CD4-positive, CD25-positive, alpha-beta regulatory T cell (primary cell): ENCODE data around the gene RXYLT1. TPM values are rescaled to one million over a fixed set of nuclear protein-coding genes. Genes with fewer than 3 reads are reported as not detected.
A peak's percentile ranks its signal among the peaks of the same experiment; 100 is the strongest.
"Not testable (repeated sequence)": the region's sequence is repeated elsewhere in the genome, so short reads cannot be mapped to it uniquely, and the experiment has no call there.

Experiments
- ATAC-seq, 2 donors: fragments of 150-1000 bp; cut with Tn5 transposase; one replicate each; pipeline ENCODE4 v1.10.0; 2021; ENCODE audit warnings: low read depth in 2 of 2, moderate number of reproducible peaks in 2 of 2, moderate library complexity in 1 of 2
- DNase-seq, 3 donors: peaks; one replicate each; pipeline versions ENCODE4 v3.0.0 to v3.0.0-alpha.2; 2012 to 2022; ENCODE audit warnings: mixed read lengths in 1 of 3
- H3K27ac ChIP-seq: one replicate; pipeline ENCODE4 v1.7.0; 2013; ENCODE audit warnings: mild to moderate bottlenecking, low read length; ENCODE audit not compliant: insufficient read depth, poor library complexity, severe bottlenecking
- H3K27me3 ChIP-seq: one replicate; pipeline ENCODE4 v1.7.0; 2013; ENCODE audit warnings: low read length; ENCODE audit not compliant: control insufficient read depth, insufficient read depth
- H3K36me3 ChIP-seq: one replicate; pipeline ENCODE4 v1.7.0; 2013; ENCODE audit warnings: mild to moderate bottlenecking, low read length, moderate library complexity; ENCODE audit not compliant: control insufficient read depth, insufficient read depth
- H3K4me1 ChIP-seq: 2 replicates; pipeline ENCODE4 v1.7.0; 2013; ENCODE audit warnings: mild to moderate bottlenecking, low read length; ENCODE audit not compliant: insufficient read depth, control insufficient read depth, poor library complexity, severe bottlenecking
- H3K4me3 ChIP-seq: one replicate; pipeline ENCODE4 v1.7.0; 2013; ENCODE audit warnings: low read depth, mild to moderate bottlenecking, low read length, moderate library complexity
- H3K9me3 ChIP-seq, 2 experiments: 1 replicate in 1 of 2; 2 replicates in 1 of 2; pipeline ENCODE4 v1.7.0; 2013; ENCODE audit warnings: low read length in 2 of 2, mild to moderate bottlenecking in 1 of 2, moderate library complexity in 1 of 2; ENCODE audit not compliant: control insufficient read depth in 2 of 2
- H3K27ac Mint-ChIP-seq, 3 donors: one replicate each; pipeline ENCODE4 v1.8.0; 2020 to 2022; ENCODE audit warnings: mild to moderate bottlenecking in 3 of 3, mixed read lengths in 3 of 3, moderate library complexity in 2 of 3
- H3K27me3 Mint-ChIP-seq: one replicate; pipeline ENCODE4 v1.8.0; 2022; ENCODE audit warnings: mild to moderate bottlenecking, mixed read lengths
- H3K36me3 Mint-ChIP-seq: one replicate; pipeline ENCODE4 v1.8.0; 2020; ENCODE audit warnings: mixed read lengths
- H3K4me1 Mint-ChIP-seq, 4 donors: one replicate each; pipeline ENCODE4 v1.8.0; 2020 to 2022; ENCODE audit warnings: mixed read lengths in 4 of 4, mild to moderate bottlenecking in 1 of 4
- H3K4me3 Mint-ChIP-seq, 4 donors: one replicate each; pipeline ENCODE4 v1.8.0; 2020 to 2022; ENCODE audit warnings: mild to moderate bottlenecking in 4 of 4, mixed read lengths in 4 of 4, moderate library complexity in 3 of 4
- H3K9me3 Mint-ChIP-seq, 7 donors: one replicate each; pipeline ENCODE4 v1.8.0; 2020 to 2022; ENCODE audit warnings: mixed read lengths in 7 of 7, mild to moderate bottlenecking in 3 of 7, moderate library complexity in 2 of 7
- polyA plus RNA-seq, 4 donors: library from polyadenylated mRNA; unstranded; fragments of 300-500 nt; fragmentation: Illumina TruSeq; gene quantifications; one replicate each; pipeline ENCODE4 v1.2.3, GENCODE V29; 2021
- total RNA-seq: library from RNA; stranded (reverse); gene quantifications from one replicate; pipeline ENCODE4 v1.2.3, GENCODE V29; 2022

The RXYLT1 gene, protein sequence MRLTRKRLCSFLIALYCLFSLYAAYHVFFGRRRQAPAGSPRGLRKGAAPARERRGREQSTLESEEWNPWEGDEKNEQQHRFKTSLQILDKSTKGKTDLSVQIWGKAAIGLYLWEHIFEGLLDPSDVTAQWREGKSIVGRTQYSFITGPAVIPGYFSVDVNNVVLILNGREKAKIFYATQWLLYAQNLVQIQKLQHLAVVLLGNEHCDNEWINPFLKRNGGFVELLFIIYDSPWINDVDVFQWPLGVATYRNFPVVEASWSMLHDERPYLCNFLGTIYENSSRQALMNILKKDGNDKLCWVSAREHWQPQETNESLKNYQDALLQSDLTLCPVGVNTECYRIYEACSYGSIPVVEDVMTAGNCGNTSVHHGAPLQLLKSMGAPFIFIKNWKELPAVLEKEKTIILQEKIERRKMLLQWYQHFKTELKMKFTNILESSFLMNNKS
- total RNA-seq (8.9 TPM), polyA plus RNA-seq (10 to 100 TPM; 11.7 to 15.5 (median 13.4) TPM)

DNA sequence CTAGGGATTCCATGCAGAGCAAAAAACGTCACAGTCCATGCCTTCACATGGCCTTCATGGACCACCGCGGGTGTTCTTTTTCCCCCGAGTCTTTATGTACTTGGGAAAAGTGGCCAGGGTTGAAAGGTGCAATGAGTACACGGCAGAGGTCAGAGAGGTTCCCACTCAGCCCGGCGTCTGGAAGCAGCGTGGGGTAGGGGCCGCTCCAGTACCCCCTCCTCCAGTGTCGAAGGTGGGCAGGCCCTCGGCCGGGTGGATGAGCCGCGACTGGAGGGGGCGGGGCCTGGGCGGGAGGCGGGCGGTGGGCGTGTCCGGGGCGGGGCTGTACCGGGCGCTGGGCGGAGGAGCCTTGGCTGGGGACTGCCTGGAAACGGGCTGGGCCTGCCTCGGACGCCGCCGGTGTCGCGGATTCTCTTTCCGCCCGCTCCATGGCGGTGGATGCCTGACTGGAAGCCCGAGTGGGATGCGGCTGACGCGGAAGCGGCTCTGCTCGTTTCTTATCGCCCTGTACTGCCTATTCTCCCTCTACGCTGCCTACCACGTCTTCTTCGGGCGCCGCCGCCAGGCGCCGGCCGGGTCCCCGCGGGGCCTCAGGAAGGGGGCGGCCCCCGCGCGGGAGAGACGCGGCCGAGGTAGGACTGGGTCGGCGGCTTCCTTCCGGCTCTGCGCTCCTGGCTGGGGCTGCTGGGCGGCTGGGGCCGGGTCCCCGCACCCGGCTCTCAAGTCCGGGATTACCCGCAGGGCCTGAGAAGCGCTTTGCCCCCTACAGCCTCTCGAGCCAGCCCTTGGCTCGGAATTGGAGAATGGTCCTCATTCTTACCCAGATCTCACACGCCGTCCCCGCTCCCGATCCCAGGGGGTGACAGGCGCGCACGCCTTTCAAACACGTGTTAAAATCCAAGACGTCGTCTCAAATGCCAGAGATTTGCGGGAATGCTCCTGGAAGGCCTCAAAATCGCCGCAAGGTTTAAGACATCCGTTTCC is at the start of gene RXYLT1:
Gene RXYLT1 (plus strand): TSS at position 412 of the 984 bp plus-strand sequence. CDS start 52 bp downstream, at position 464.
- Mint-ChIP-seq H3K27me3 (peaks cover 10% of the 10 kb centered on the region), H3K27ac (peak within 1 kb of the TSS; percentile 82 to 98 (median 97)), H3K36me3 (peaks cover 26% of the 10 kb centered on the region), H3K4me3 (peak within 1 kb of the TSS; percentile 95 to 98 (median 97)), H3K4me1 (peaks cover 18 to 41% (median 26%) of the 10 kb centered on the region in 4 donors), H3K9me3 (no peaks in the 10 kb centered on the region)
- DNase-seq (peak; percentile 73 to 90 (median 83)), ATAC-seq (peak; percentile 90 to 92)
- Histone ChIP-seq H3K27ac (peak within 1 kb of the TSS; percentile 85), H3K9me3 (no peaks in the 10 kb centered on the region), H3K4me1 (peaks cover 10% of the 10 kb centered on the region), H3K4me3 (peak within 1 kb of the TSS; percentile 93), H3K27me3 (no peaks in the 10 kb centered on the region), H3K36me3 (peaks cover 5% of the 10 kb centered on the region)

DNA sequence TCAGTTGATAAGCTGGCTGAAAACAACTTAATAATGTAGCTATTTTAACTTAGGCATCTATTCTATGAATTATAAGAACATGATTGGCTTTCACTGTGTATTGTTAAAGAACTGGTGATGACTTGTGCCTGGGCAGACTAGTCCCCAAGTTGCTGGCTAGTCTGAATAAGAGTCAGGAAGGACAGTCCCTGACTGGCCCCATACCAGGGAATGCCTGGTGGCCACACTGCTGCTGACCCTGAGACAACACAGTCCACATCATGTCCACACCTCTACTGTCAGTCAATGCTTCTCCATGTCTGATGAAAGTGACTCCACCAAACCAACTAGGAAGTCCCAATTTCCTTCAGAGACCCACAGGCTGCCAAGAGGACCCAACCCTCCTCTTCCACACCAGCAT is 46.9 kb upstream of the RXYLT1 start:
- ATAC-seq, H3K27me3 ChIP-seq, H3K4me1 ChIP-seq, H3K9me3 Mint-ChIP-seq, H3K36me3 ChIP-seq, H3K27me3 Mint-ChIP-seq, H3K27ac Mint-ChIP-seq, H3K27ac ChIP-seq, DNase-seq, H3K4me1 Mint-ChIP-seq, H3K4me3 ChIP-seq, H3K4me3 Mint-ChIP-seq, H3K36me3 Mint-ChIP-seq, H3K9me3 ChIP-seq: not testable (repeated sequence)

DNA sequence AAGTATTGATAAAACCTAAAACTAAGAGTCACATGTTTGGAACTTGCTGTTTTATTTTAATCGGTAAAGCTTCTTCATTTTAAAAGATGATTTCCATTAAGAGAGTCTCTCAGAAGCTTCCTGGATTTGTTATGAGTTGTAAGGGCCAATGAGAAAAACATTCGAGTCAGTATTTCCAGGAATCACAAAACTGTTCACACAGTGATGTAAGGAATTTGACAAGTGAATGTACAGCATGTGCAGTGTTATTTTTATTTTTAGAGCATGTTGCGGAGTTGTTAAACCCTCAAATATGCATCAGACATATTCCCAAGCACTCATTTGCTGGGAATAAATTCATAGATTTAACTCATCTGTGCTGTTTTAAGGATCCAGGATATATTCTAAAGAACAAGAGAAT is 46.1 kb upstream of the RXYLT1 start:
- not testable (repeated sequence) for H3K9me3 Mint-ChIP-seq, ATAC-seq, H3K36me3 Mint-ChIP-seq, DNase-seq, H3K4me1 ChIP-seq, H3K27ac Mint-ChIP-seq, H3K27me3 Mint-ChIP-seq, H3K4me1 Mint-ChIP-seq, H3K27me3 ChIP-seq, H3K27ac ChIP-seq, H3K9me3 ChIP-seq, H3K4me3 ChIP-seq, H3K4me3 Mint-ChIP-seq, H3K36me3 ChIP-seq

DNA sequence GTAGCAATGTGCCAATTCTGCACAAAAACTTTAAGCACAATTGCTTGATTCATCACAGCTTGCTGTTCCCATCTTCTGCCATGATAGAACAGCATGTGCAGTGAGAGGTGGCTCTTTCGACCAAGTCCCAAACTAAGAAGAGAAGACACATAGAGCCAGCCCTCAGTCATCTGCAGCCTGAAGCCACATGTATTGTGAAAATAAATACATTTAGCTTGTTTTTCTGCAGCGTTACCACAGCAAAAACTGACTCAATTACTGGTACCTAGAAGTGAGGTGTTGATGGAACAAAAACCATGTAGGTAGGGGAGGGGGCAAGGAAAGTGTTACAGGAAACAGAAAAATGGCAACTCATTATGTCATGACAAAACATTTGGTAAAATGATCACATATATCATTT is 39.2 kb upstream of the RXYLT1 start:
- not testable (repeated sequence) for H3K9me3 Mint-ChIP-seq, H3K4me3 Mint-ChIP-seq, H3K27ac ChIP-seq, H3K4me1 Mint-ChIP-seq, H3K4me1 ChIP-seq, H3K36me3 Mint-ChIP-seq, H3K27me3 ChIP-seq, H3K36me3 ChIP-seq, DNase-seq, H3K9me3 ChIP-seq, H3K4me3 ChIP-seq, H3K27me3 Mint-ChIP-seq, H3K27ac Mint-ChIP-seq, ATAC-seq

DNA sequence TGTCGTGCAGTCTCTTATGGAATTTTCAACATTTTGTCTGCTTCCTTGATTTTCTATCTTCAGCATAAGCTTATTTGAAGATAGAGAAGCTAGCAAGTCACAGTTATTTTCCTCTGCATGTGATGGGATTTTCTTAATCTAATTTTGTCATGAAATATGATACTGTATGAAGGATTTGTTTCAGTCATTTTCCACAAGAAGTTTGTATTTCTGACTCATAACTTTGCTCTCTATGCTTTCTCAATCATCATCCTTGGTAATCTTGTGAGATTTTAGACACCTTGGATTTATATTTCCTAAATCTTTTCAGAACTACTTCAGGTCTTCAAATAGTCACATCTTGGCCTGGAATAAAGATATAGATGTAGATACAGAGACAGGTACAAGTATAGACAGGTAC is 38.3 kb upstream of the RXYLT1 start:
- ATAC-seq, H3K9me3 Mint-ChIP-seq, H3K9me3 ChIP-seq, H3K36me3 ChIP-seq, H3K27ac ChIP-seq, H3K27ac Mint-ChIP-seq, H3K27me3 Mint-ChIP-seq, DNase-seq, H3K36me3 Mint-ChIP-seq, H3K4me1 Mint-ChIP-seq, H3K4me3 Mint-ChIP-seq, H3K4me3 ChIP-seq, H3K27me3 ChIP-seq, H3K4me1 ChIP-seq: not testable (repeated sequence)

DNA sequence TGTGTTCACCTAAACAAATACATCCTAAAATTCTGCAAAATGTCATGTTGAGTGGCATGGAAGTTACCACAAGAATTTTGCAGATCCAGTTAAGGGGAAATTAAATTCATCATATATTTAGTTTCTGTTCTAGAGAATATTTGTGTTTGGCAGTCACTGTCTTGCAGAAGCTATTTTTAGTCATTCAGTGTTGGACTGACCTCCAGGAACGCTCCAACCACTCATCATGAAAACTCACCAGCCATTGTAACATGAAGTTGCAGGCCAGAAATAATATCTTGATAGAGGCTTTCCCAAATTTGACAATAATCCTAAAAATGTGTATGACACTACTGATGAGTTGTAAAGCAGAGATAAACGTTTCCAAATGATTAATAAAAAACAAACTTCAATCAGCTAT is 35.6 kb upstream of the RXYLT1 start:
- not testable (repeated sequence) for H3K27me3 Mint-ChIP-seq, H3K4me1 Mint-ChIP-seq, H3K4me3 ChIP-seq, H3K36me3 Mint-ChIP-seq, H3K36me3 ChIP-seq, H3K27ac ChIP-seq, H3K9me3 ChIP-seq, H3K4me3 Mint-ChIP-seq, H3K27me3 ChIP-seq, H3K4me1 ChIP-seq, H3K9me3 Mint-ChIP-seq, ATAC-seq, DNase-seq, H3K27ac Mint-ChIP-seq

DNA sequence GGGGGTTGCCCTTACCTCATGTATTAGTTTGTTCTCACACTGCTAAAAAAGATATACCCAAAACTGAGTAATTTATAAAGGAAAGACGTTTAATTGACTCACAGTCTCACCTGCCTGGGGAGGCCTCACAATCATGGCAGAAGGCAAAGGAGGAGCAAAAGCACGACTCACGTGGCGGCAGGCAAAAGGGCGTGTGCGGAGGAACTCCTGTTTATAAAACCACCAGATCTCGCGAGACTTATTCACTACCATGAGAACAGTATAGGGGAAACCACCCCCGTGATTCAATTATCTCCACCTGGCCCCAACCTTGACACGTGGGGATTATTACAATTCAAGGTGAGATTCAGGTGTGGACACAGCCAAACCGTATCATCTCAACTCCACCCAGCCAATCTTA is 33.2 kb upstream of the RXYLT1 start:
- H3K27ac Mint-ChIP-seq, H3K27me3 ChIP-seq, H3K4me3 ChIP-seq, H3K9me3 Mint-ChIP-seq, H3K9me3 ChIP-seq, H3K36me3 ChIP-seq, H3K4me3 Mint-ChIP-seq, H3K27ac ChIP-seq, DNase-seq, ATAC-seq, H3K27me3 Mint-ChIP-seq, H3K4me1 Mint-ChIP-seq, H3K36me3 Mint-ChIP-seq, H3K4me1 ChIP-seq: not testable (repeated sequence)
